Glomerular visceral epithelial cell (primary cell): ENCODE measurements around the gene NRG3.

Source experiments
- DNase-seq: peaks from one replicate; pipeline ENCODE4 v3.0.0-alpha.2; 2016; ENCODE audit errors: extremely low spot score

Gene NRG3

GRCh38 chr10:81884856-81885255 lies 9.9 kb downstream of the NRG3 start:
- no peak for DNase-seq

- DNase-seq: no peak
These were observed 10.5 kb downstream of the NRG3 start for GRCh38 chr10:81885491-81885890.

GRCh38 chr10:81886939-81887338 lies 11.9 kb downstream of the NRG3 start:
- no peak for DNase-seq

- no peak for DNase-seq
These were observed 14.3 kb downstream of the NRG3 start for GRCh38 chr10:81889181-81889769.

- no peak for DNase-seq
These were observed 19.6 kb downstream of the NRG3 start for GRCh38 chr10:81894616-81895015.

GRCh38 chr10:81898518-81898917 lies 23.5 kb downstream of the NRG3 start:
- DNase-seq: no peak

- no peak for DNase-seq
These were observed 26.0 kb downstream of the NRG3 start for GRCh38 chr10:81900989-81901388.

GRCh38 chr10:81903472-81903871 lies 28.5 kb downstream of the NRG3 start:
- DNase-seq: no peak

- no peak for DNase-seq
These were observed 30.2 kb downstream of the NRG3 start for GRCh38 chr10:81905161-81905560.

GRCh38 chr10:81909453-81909852 lies 34.5 kb downstream of the NRG3 start:
- DNase-seq: no peak

- no peak for DNase-seq
These were observed 36.3 kb downstream of the NRG3 start for GRCh38 chr10:81911328-81911727.

- no peak for DNase-seq
These were observed 39.9 kb downstream of the NRG3 start for GRCh38 chr10:81914736-81915503.

GRCh38 chr10:81915504-81915897 lies 40.5 kb downstream of the NRG3 start:
- DNase-seq: no peak

- no peak for DNase-seq
These were observed 42.7 kb downstream of the NRG3 start for GRCh38 chr10:81917666-81918065.

GRCh38 chr10:81918766-81919165 lies 43.8 kb downstream of the NRG3 start:
- no peak for DNase-seq

- no peak for DNase-seq
These were observed 45.3 kb downstream of the NRG3 start for GRCh38 chr10:81920213-81920829.

GRCh38 chr10:81928119-81928518 lies 53.1 kb downstream of the NRG3 start:
- DNase-seq: no peak

GRCh38 chr10:81943583-81943982 lies 68.6 kb downstream of the NRG3 start:
- no peak for DNase-seq

- DNase-seq: no peak
These were observed 69.6 kb downstream of the NRG3 start for GRCh38 chr10:81944609-81945008.

- DNase-seq: no peak
These were observed 74.3 kb downstream of the NRG3 start for GRCh38 chr10:81949283-81949682.

GRCh38 chr10:81950358-81950757 lies 75.4 kb downstream of the NRG3 start:
- DNase-seq: no peak

GRCh38 chr10:81953420-81953819 lies 78.4 kb downstream of the NRG3 start:
- no peak for DNase-seq

GRCh38 chr10:81957976-81958375 lies 83.0 kb downstream of the NRG3 start:
- no peak for DNase-seq
